GM18502 (cell line): ENCODE results near the gene DGCR8.

Experiments
- ATAC-seq: cut with Tn5 transposase; IDR thresholded peaks from one replicate; pipeline ENCODE4 v1.9.1; 2021; ENCODE audit warnings: mild to moderate bottlenecking; ENCODE audit not compliant: unreplicated experiment, poor library complexity

DGCR8 gene

GRCh38 chr22:20118300-20119020, 38.4 kb downstream of the DGCR8 start:
- ATAC-seq, result no peak

GRCh38 chr22:20121856-20122415, 41.9 kb downstream of the DGCR8 start:
- no peak for ATAC-seq

GRCh38 chr22:20123366-20124082, 43.5 kb downstream of the DGCR8 start:
- ATAC-seq, result no peak

DNA sequence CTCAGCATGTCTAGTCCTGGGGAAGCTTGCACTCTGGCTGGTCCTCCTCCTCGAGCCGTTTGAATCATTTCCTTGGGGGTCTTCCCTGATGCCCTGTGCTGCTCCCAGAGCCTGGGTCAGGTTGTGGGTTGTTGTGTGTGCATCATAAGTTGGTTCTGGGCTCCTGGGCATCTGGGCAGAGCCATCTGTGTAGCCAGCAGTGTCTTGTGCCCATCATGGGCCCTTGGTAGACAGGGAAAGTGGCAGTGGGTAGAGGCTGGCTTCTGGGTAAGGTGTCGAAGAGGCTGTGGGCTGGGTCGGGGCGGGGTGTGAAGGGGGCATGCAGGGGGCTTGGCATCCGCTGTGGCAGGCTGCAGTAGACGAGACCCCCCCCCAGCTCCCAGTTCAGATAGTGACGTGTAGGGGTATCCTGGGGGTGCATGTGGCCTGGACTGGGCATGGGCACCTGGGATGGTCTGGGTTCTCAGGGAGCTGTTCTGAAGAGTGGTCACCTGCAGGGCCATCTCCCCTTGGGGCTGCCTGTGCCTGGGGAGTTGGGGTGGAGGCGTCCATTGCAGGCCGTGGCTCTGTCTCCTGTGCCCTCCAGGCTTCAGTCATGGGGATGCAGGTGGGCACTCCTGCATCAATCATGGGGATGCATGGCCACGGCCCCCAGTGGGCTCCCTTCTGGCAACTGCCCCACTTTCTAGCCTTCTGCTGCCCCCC, 44.2 kb downstream of the DGCR8 start:
- ATAC-seq, result no peak

GRCh38 chr22:20125201-20126174, 45.4 kb downstream of the DGCR8 start:
- no peak for ATAC-seq

- ATAC-seq, result no peak
Observed at GRCh38 chr22:20126284-20127029, 46.4 kb downstream of the DGCR8 start.

- ATAC-seq, result no peak
Observed at GRCh38 chr22:20127318-20127868, 47.4 kb downstream of the DGCR8 start.

DNA sequence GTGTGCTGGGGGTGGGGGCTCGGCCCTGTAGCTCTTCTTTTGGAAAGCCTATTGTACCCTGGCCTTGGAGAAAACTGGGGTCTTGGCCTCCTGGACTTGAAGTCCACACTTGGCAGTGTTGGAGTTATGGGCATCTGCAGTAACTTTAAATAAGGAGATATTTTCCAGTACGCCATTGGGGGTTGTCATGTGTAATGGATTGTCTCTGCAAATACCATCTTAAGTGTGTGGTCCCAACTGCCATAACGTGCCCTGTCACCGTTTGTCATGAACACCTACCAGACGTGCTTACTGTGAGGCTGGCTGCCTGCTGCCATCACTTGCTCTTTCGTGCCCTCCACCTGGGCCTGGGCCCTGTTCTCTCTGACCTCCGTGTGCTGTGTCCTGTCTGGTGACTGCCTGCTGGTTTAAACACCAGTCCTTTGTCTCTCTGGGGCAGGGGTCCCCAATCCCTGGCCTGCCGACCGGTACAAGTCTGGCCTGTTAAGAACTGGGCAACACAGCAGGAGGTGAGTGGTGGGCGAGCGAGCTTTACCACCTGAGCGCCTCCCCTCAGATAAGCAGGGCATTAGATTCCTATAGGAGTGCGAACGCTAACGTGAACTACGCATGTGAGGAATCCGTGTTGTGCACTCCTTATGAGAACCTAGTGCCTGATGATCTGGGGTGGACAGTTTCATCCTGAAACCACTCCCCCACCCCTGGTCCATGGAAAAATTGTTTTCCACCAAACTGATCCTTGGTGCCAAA, 48.0 kb downstream of the DGCR8 start:
- ATAC-seq, result no peak

DNA sequence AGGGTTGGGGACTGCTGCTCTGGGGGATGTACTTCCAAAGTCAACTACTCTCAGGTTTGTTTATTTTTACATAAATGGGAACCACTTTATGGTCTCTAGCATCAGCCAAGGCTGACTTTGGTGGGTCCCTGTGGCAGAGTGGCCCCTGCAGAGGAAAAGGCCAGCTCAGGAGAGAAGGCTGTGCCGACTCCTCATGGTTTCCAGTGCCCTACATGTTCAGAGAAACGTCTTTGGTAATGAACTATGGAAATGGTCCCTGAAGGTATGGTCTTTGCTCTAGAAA, 48.5 kb downstream of the DGCR8 start:
- ATAC-seq, result no peak

- no peak for ATAC-seq
Observed at GRCh38 chr22:20128902-20129746, 49.1 kb downstream of the DGCR8 start.

- no peak for ATAC-seq
Observed at GRCh38 chr22:20129747-20130014, 49.6 kb downstream of the DGCR8 start.

DNA sequence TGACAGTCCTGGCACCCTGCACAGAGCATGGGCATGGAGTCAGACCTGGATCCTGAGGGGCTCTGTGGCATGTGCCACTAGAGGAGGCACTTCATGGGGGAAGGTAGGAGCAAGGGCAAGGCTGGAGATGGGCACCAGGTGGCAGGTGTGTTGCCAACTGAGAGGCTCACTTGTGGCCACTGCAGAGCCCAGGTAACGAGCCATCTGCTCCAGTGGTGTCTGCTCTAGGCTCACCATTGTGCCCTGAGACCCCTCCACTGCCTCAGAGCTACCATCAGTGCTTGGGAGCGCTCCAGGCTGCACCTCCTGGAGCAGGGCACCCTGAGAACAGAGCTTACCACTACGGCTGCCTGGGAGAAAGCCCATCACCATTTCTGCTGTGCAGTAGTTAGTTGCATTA, 50.3 kb downstream of the DGCR8 start:
- no peak for ATAC-seq

- peak; percentile 61 for ATAC-seq
Observed at GRCh38 chr22:20130731-20131596, 50.9 kb downstream of the DGCR8 start.

DNA sequence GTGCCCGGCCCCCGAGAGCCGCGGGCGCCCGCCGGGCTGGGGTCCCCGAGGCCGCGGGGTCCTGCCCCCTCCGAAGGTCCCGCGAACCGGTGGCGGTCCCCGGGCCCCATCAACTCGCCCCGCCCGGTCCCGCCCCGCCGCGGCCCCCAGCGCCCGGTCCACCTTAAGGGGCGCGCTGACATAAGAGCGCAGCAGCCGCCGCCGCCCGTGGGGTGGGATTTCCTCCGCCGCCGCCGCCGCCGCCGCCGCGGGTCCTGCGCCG, 51.5 kb downstream of the DGCR8 start, which contains the start of gene ZDHHC8:
Gene ZDHHC8 (plus strand): TSS at position 208 of the 262 bp plus-strand sequence. CDS start 144 bp downstream, outside the sequence.
- ATAC-seq, result peak; percentile 55

DNA sequence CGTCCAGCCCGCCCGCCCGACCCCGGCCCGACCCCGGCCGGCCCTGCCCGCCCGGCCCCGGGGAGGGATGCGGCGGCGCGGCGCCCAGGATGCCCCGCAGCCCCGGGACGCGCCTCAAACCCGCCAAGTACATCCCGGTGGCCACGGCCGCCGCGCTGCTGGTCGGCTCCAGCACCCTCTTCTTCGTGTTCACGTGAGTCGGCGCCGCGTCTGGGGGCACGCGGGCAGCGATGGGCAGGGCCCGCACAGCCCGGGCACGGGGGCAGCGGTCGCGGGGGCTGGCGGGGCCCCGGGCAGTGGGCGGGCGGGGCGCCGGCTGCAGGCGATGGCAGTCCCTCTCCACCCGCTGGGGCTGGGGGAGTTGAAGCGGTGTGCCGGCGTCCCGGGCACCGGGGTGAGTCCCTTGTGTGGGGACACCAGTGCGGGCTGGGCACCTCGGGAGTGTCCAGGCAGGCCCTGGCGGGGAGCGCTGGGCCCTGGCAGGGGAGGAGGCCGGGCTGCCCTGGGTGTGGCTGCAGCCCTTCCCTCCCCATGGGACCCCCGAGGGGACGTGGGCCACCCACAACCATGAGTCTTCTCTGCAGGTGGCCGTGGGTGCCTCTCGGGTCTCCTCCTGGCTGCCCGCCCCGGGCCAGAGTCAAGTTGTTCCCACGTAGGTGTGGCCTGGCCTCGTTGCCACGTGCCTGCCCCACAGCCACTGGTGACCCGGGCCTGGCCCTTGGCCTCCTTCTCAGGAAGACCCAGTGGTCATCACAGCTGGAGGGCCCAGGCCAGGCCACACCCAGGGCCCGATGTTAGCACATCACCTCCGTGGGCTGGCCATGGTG, 52.0 kb downstream of the DGCR8 start:
- ATAC-seq, result no peak

- no peak for ATAC-seq
Observed at GRCh38 chr22:20132686-20133246, 52.7 kb downstream of the DGCR8 start.
